Heart right ventricle (tissue), 16 donors: ENCODE data around the gene MACROD2. TPM values are rescaled to one million over a fixed set of nuclear protein-coding genes. Genes with fewer than 3 reads are reported as not detected.

Experiments
- ATAC-seq, 8 donors: fragments of 200-7000 bp; cut with Tn5 transposase; one replicate each; pipeline ENCODE4 v1.9.1; 2020; ENCODE audit warnings: mild to moderate bottlenecking in 8 of 8, moderate library complexity in 8 of 8, moderate number of reproducible peaks in 1 of 8
- DNase-seq, 2 donors: peaks; one replicate each; pipeline ENCODE4 v3.0.0-alpha.2; 2020
- H3K27ac ChIP-seq, 10 donors: fragments of 200-600 bp; sonication (generic) in 2 of 10; one replicate each; pipeline versions ENCODE4 v1.5.0 to v1.8.0; 2020 to 2022; ENCODE audit warnings: mild to moderate bottlenecking in 3 of 10
- H3K27me3 ChIP-seq, 7 donors: fragments of 200-600 bp; one replicate each; pipeline ENCODE4 v1.8.0; 2021 to 2022; ENCODE audit warnings: mild to moderate bottlenecking in 2 of 7
- H3K36me3 ChIP-seq, 9 donors: fragments of 200-600 bp; sonication (generic) in 1 of 9; one replicate each; pipeline versions ENCODE4 v1.5.0 to v1.8.0; 2020 to 2022; ENCODE audit warnings: mild to moderate bottlenecking in 2 of 9
- H3K4me1 ChIP-seq, 9 donors: fragments of 200-600 bp; sonication (generic) in 1 of 9; one replicate each; pipeline versions ENCODE4 v1.5.0 to v1.8.0; 2020 to 2022; ENCODE audit warnings: mild to moderate bottlenecking in 4 of 9
- H3K4me3 ChIP-seq, 10 donors: fragments of 200-600 bp; sonication (generic) in 2 of 10; one replicate each; pipeline versions ENCODE4 v1.5.0 to v1.8.0; 2020 to 2022; ENCODE audit warnings: mild to moderate bottlenecking in 7 of 10, moderate library complexity in 2 of 10
- H3K9me3 ChIP-seq, 11 donors: fragments of 200-600 bp in 10 of 11; sonication (generic) in 2 of 11; one replicate each; pipeline versions ENCODE4 v1.5.0 to v1.8.0; 2013 to 2022; ENCODE audit warnings: mild to moderate bottlenecking in 2 of 11, control low read depth in 1 of 11, moderate library complexity in 1 of 11
- CTCF ChIP-seq, 9 donors: fragments of 200-600 bp; sonication (generic) in 2 of 9; IDR thresholded peaks; one replicate each; pipeline versions ENCODE4 v1.5.0 to v1.8.0; 2021 to 2022; ENCODE audit warnings: antibody characterized with exemption in 9 of 9, mild to moderate bottlenecking in 5 of 9, moderate library complexity in 1 of 9
- WGBS, 2 donors: extraction: QIAGEN DNeasy Blood & Tissue Kit; methylation state at CpG; one replicate each; pipeline ENCODE4 v1.1.7; 2013; ENCODE audit warnings: inconsistent platforms in 1 of 2; 5-methylcytosine and 5-hydroxymethylcytosine counted together
- intact Hi-C, 10 donors: fragments of 100-400 bp; cut with DNase I; formaldehyde crosslinking; loops; one replicate each; pipeline versions ENCODE4 v1.11.1 to v1.14.2; 2022
- polyA plus RNA-seq, 2 donors: library from polyadenylated mRNA; stranded (reverse); fragments of 200-250 nt; gene quantifications; one replicate each; pipeline ENCODE4 v1.2.3, GENCODE V29; 2013
- total RNA-seq, 10 donors: library from RNA; stranded (reverse); fragmentation: NEBNext Ultra II Directional in 3 of 10; extraction: Animal tissue kit (Norgen Biotek cat#: 25700) in 3 of 10; gene quantifications; one replicate each; pipeline versions ENCODE4 v1.2.1 to v1.2.4, GENCODE V29; 2021 to 2023
- donor health status: Arrhythmogenic right ventricular cardiomyopathy.
- donor health status: ischemic (EF 13 %, LVEDD 7.1; RV severe dilation, severe dysfunction).
- donor health status: healthy with polysubstance abuse.
- donor health status: DM: no; HTN: yes; CAD: no.
- donor health status: DM: no; HTN: no; CAD: no.
- donor health status: ischemic (EF 25% LVEDD 6.9; RV normal size, moderate dysfunction).
- donor health status: ischemic (EF 25% LVEDD 5.7; RV mildly dilated, moderate dysfunction).
- donor health status: healthy.
- donor health status: DM: yes; HTN: yes; CAD: no.
- donor health status: Ischemic cardiomyopathy.
- donor health status: ischemic (EF 35%, LVEDD 5.7; RV mildly dilated, moderate dysfunction).
- donor health status: nonischemic (EF 11% LVEDD 7.7; RV severe dilation, severe dysfunction).
- donor health status: DM: yes; HTN: yes; CAD: no.
- donor health status: PGD.
- donor health status: ischemic (EF 29% LVEDD 5.4; RV normal size, mild dysfunction).
- donor health status: nonischemic (EF 23%, LVEDD 6.1; RV moderate dilation, normal function).

Gene MACROD2
- total and polyA plus RNA-seq, 12 donors: 0.28 to 6.4 (median 4.1) TPM

- Histone ChIP-seq H3K4me3 (no peak overlapping the region), H3K27me3 (no peaks in the 10 kb centered on the region), H3K4me1 (peaks cover 0 to 11% (median 0%) of the 10 kb centered on the region in 9 donors), H3K9me3 (no peaks in the 10 kb centered on the region), H3K36me3 (no peaks in the 10 kb centered on the region), H3K27ac (no peak overlapping the region)
- TF ChIP-seq CTCF (IDR thresholded peaks at IDR 0.05): no peak
- peak in 1 of 2 donors; percentile 11 for DNase-seq
- WGBS, 2 donors: 53 to 63% methylated on average over 9 of the region's 9 CpGs
- intact Hi-C loops: no loop called here
- peak in 4 of 8 donors; percentile 21 to 42 (median 32) for ATAC-seq
Measured at GRCh38 chr20:15446373-15446772, 1451.1 kb downstream of the MACROD2 start.

GRCh38 chr20:15447549-15447948 is 1452.2 kb downstream of the MACROD2 start:
- Histone ChIP-seq H3K9me3 (no peaks in the 10 kb centered on the region), H3K4me3 (no peak overlapping the region), H3K27ac (no peak overlapping the region), H3K36me3 (no peaks in the 10 kb centered on the region), H3K4me1 (peaks cover 0 to 11% (median 0%) of the 10 kb centered on the region in 9 donors), H3K27me3 (no peaks in the 10 kb centered on the region)
- WGBS, 2 donors: 81 to 82% methylated on average over 2 of the region's 2 CpGs
- DNase-seq: no peak
- ATAC-seq: no peak
- intact Hi-C loops: no loop called here
- no peak for TF ChIP-seq CTCF (IDR thresholded peaks at IDR 0.05)

GRCh38 chr20:15449061-15449460 is 1453.7 kb downstream of the MACROD2 start:
- H3K36me3 ChIP-seq: no peaks in the 10 kb centered on the region
- H3K27ac ChIP-seq: no peak overlapping the region
- no peaks in the 10 kb centered on the region for H3K9me3 ChIP-seq
- DNase-seq (no peak), ATAC-seq (no peak)
- no peak for TF ChIP-seq CTCF (IDR thresholded peaks at IDR 0.05)
- no peak overlapping the region for H3K4me3 ChIP-seq
- no peaks in the 10 kb centered on the region for H3K27me3 ChIP-seq
- WGBS, 2 donors: 97% methylated on average over 4 of the region's 4 CpGs
- peaks cover 0 to 11% (median 0%) of the 10 kb centered on the region in 9 donors for H3K4me1 ChIP-seq
- intact Hi-C loops: no loop called here

GRCh38 chr20:15451241-15451640 is 1455.9 kb downstream of the MACROD2 start:
- WGBS, 2 donors: 85 to 88% methylated on average over 2 of the region's 2 CpGs
- H3K4me3 ChIP-seq: no peak overlapping the region
- TF ChIP-seq CTCF (IDR thresholded peaks at IDR 0.05): no peak
- H3K27me3 ChIP-seq: no peaks in the 10 kb centered on the region
- H3K27ac ChIP-seq: no peak overlapping the region
- peaks cover 0 to 2% (median 0%) of the 10 kb centered on the region in 9 donors for H3K4me1 ChIP-seq
- intact Hi-C loops: loop anchor here in 1 of 10 donors (10.0 kb wide), 1 partner anchor 64 kb away; no protein-coding TSS in a partner anchor
- H3K36me3 ChIP-seq: no peaks in the 10 kb centered on the region
- DNase-seq: no peak
- no peak for ATAC-seq
- H3K9me3 ChIP-seq: no peaks in the 10 kb centered on the region
